Nephron (organoid): ENCODE data around the gene CTNNA3.
A peak's percentile ranks its signal among the peaks of the same experiment; 100 is the strongest.

Experiments used
- H3K27ac Mint-ChIP-seq, 3 experiments: 2 replicates each; pipeline ENCODE4 v1.8.0; 2020; ENCODE audit warnings: mixed read lengths in 3 of 3, mild to moderate bottlenecking in 2 of 3, moderate library complexity in 1 of 3
- H3K27me3 Mint-ChIP-seq: 2 replicates; pipeline ENCODE4 v1.8.0; 2021; ENCODE audit warnings: low read depth, mild to moderate bottlenecking, moderate library complexity, mixed read lengths
- H3K36me3 Mint-ChIP-seq: 2 replicates; pipeline ENCODE4 v1.8.0; 2020; ENCODE audit warnings: low read depth, mixed read lengths
- H3K4me1 Mint-ChIP-seq: 2 replicates; pipeline ENCODE4 v1.8.0; 2020; ENCODE audit warnings: mixed read lengths
- H3K4me3 Mint-ChIP-seq, 3 experiments: 2 replicates each; pipeline ENCODE4 v1.8.0; 2020; ENCODE audit warnings: mild to moderate bottlenecking in 3 of 3, mixed read lengths in 3 of 3, moderate library complexity in 2 of 3
- H3K9me3 Mint-ChIP-seq: 2 replicates; pipeline ENCODE4 v1.8.0; 2020; ENCODE audit warnings: mixed read lengths
- CTCF ChIP-seq, 3 experiments: fragments of 200-600 bp; sonication (generic); IDR thresholded peaks; one replicate each; pipeline ENCODE4 v1.5.0; 2021; ENCODE audit warnings: antibody characterized with exemption in 3 of 3; ENCODE audit not compliant: unreplicated experiment in 3 of 3

Gene CTNNA3

GRCh38 chr10:67385566-67385965 is 310.4 kb downstream of the CTNNA3 start:
- Mint-ChIP-seq H3K9me3 (peaks cover 4% of the 10 kb centered on the region), H3K36me3 (no peaks in the 10 kb centered on the region)
- TF ChIP-seq CTCF (IDR thresholded peaks at IDR 0.05; ENCODE audit: unreplicated experiment in 3 of 3) = no peak

GRCh38 chr10:67385089-67385488 is 310.9 kb downstream of the CTNNA3 start:
- TF ChIP-seq CTCF (IDR thresholded peaks at IDR 0.05; ENCODE audit: unreplicated experiment in 3 of 3) = no peak
- peaks cover 21% of the 10 kb centered on the region for H3K4me1 Mint-ChIP-seq
- no peak overlapping the region for H3K4me3 Mint-ChIP-seq
- H3K27ac Mint-ChIP-seq = peak overlapping the region in 1 of 3 experiments; percentile 14
- H3K9me3 Mint-ChIP-seq = peaks cover 1% of the 10 kb centered on the region
- H3K36me3 Mint-ChIP-seq = no peaks in the 10 kb centered on the region
- peaks cover 3% of the 10 kb centered on the region for H3K27me3 Mint-ChIP-seq

More at GRCh38 chr10:67385566-67385965, 310.4 kb downstream of the CTNNA3 start:
- Mint-ChIP-seq H3K4me3 (peak overlapping the region; percentile 47 to 66 (median 61)), H3K27me3 (peaks cover 3% of the 10 kb centered on the region), H3K4me1 (peaks cover 21% of the 10 kb centered on the region), H3K27ac (peak overlapping the region in 2 of 3 experiments; percentile 14)

GRCh38 chr10:67331121-67331910 is 364.7 kb downstream of the CTNNA3 start:
- Mint-ChIP-seq H3K27me3 (peaks cover 4% of the 10 kb centered on the region), H3K9me3 (peaks cover 6% of the 10 kb centered on the region), H3K36me3 (no peaks in the 10 kb centered on the region), H3K27ac (peak overlapping the region in 1 of 3 experiments; percentile 49), H3K4me3 (no peak overlapping the region), H3K4me1 (no peaks in the 10 kb centered on the region)
- TF ChIP-seq CTCF (IDR thresholded peaks at IDR 0.05; ENCODE audit: unreplicated experiment in 3 of 3) = no peak

- H3K27me3 Mint-ChIP-seq = peaks cover 4% of the 10 kb centered on the region
- no peak overlapping the region for H3K27ac Mint-ChIP-seq
- no peaks in the 10 kb centered on the region for H3K4me1 Mint-ChIP-seq
- H3K36me3 Mint-ChIP-seq = no peaks in the 10 kb centered on the region
- no peak overlapping the region for H3K4me3 Mint-ChIP-seq
- peaks cover 28% of the 10 kb centered on the region for H3K9me3 Mint-ChIP-seq
- no peak for TF ChIP-seq CTCF (IDR thresholded peaks at IDR 0.05; ENCODE audit: unreplicated experiment in 3 of 3)
Observed at GRCh38 chr10:67327626-67328535, 368.1 kb downstream of the CTNNA3 start.

DNA sequence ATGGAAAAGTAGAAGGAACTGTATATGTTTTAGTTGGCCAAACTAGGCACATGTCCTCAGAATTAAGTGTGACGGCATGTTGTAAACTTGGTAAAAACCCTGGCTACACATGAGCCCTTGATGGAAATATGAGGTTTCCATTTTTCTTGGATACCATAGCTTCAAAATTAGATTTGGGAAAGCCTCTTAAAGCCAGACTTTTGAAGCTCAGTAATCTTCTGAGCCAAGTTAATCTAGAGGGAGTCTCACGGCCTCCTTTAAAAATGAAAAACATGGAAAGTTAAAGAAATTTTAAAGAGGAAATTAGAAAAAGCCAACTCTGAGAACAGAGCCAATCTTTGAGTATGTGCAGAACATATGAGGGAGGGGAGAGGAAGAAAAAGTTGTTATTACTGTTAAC is 376.0 kb downstream of the CTNNA3 start:
- no peaks in the 10 kb centered on the region for H3K36me3 Mint-ChIP-seq
- H3K27me3 Mint-ChIP-seq = no peaks in the 10 kb centered on the region
- no peak overlapping the region for H3K4me3 Mint-ChIP-seq
- H3K4me1 Mint-ChIP-seq = no peaks in the 10 kb centered on the region
- H3K27ac Mint-ChIP-seq = no peak overlapping the region
- H3K9me3 Mint-ChIP-seq = peaks cover 17% of the 10 kb centered on the region
- no peak for TF ChIP-seq CTCF (IDR thresholded peaks at IDR 0.05; ENCODE audit: unreplicated experiment in 3 of 3)
